ENCODE results near the gene UBE2G1. TPM values are rescaled to one million over a fixed set of nuclear protein-coding genes. Genes with fewer than 3 reads are reported as not detected.

The UBE2G1 gene
- total RNA-seq, 1 donor from 2014 or later, result 88.5 TPM

- H3K9ac ChIP-seq, result no peak overlapping the region
- peaks cover 71% of the 10 kb centered on the region for H4K20me1 ChIP-seq (ENCODE audit: low read depth)
- peaks cover 3% of the 10 kb centered on the region for H3K9me3 Mint-ChIP-seq
- H3K36me3 Mint-ChIP-seq, result peaks cover 18% of the 10 kb centered on the region
- no peaks in the 10 kb centered on the region for H3K9me3 ChIP-seq (ENCODE audit: low read depth)
- no peaks in the 10 kb centered on the region for H3F3A ChIP-seq (ENCODE audit: low read depth)
- H3K27ac ChIP-seq, result no peak overlapping the region
- H3K36me3 ChIP-seq, result no peaks in the 10 kb centered on the region
- TF ChIP-seq CTCF (IDR thresholded peaks at IDR 0.05) (no peak), EZH2 (IDR thresholded peaks at IDR 0.05) (no peak), EZH2phosphoT487 (IDR thresholded peaks at IDR 0.05) (no peak)
- peaks cover 9% of the 10 kb centered on the region for H3K4me1 ChIP-seq
- no peak for DNase-seq (ENCODE audit: low spot score)
- no peak overlapping the region for H2AFZ ChIP-seq (replicated peaks)
- H3K4me1 Mint-ChIP-seq, result no peaks in the 10 kb centered on the region
- H3K79me2 ChIP-seq (ENCODE audit: low read depth), result peaks cover 100% of the 10 kb centered on the region
- no peak overlapping the region for H3K4me3 ChIP-seq
- H3K27ac Mint-ChIP-seq, result no peak overlapping the region
- H3K27me3 Mint-ChIP-seq (ENCODE audit: insufficient read depth, low read depth), result no peaks in the 10 kb centered on the region
- H3K4me3 Mint-ChIP-seq, result no peak overlapping the region
- H3K4me2 ChIP-seq, result no peak overlapping the region
- no peaks in the 10 kb centered on the region for H3K27me3 ChIP-seq
Measured at GRCh38 chr17:4248504-4249277, 117.8 kb downstream of the UBE2G1 start.

- Histone ChIP-seq H3K9me3 (ENCODE audit: low read depth) (no peaks in the 10 kb centered on the region), H3K9ac (no peak overlapping the region), H3K4me1 (peaks cover 9% of the 10 kb centered on the region), H3F3A (ENCODE audit: low read depth) (no peaks in the 10 kb centered on the region), H3K36me3 (no peaks in the 10 kb centered on the region), H3K27me3 (no peaks in the 10 kb centered on the region), H2AFZ (replicated peaks) (no peak overlapping the region), H3K4me2 (no peak overlapping the region), H3K79me2 (ENCODE audit: low read depth) (peaks cover 100% of the 10 kb centered on the region), H4K20me1 (ENCODE audit: low read depth) (peaks cover 74% of the 10 kb centered on the region), H3K4me3 (no peak overlapping the region), H3K27ac (no peak overlapping the region)
- H3K27me3 Mint-ChIP-seq (ENCODE audit: insufficient read depth, low read depth), result no peaks in the 10 kb centered on the region
- no peaks in the 10 kb centered on the region for H3K4me1 Mint-ChIP-seq
- DNase-seq (ENCODE audit: low spot score), result no peak
- no peak for TF ChIP-seq CTCF (IDR thresholded peaks at IDR 0.05)
- TF ChIP-seq EZH2 (IDR thresholded peaks at IDR 0.05), result no peak
- TF ChIP-seq EZH2phosphoT487 (IDR thresholded peaks at IDR 0.05), result no peak
- peaks cover 14% of the 10 kb centered on the region for H3K36me3 Mint-ChIP-seq
- no peaks in the 10 kb centered on the region for H3K9me3 Mint-ChIP-seq
- no peak overlapping the region for H3K27ac Mint-ChIP-seq
- no peak overlapping the region for H3K4me3 Mint-ChIP-seq
Measured at GRCh38 chr17:4247971-4248388, 118.5 kb downstream of the UBE2G1 start.

GRCh38 chr17:4247361-4247970, 119.0 kb downstream of the UBE2G1 start:
- Histone ChIP-seq H3K4me3 (no peak overlapping the region), H3K9ac (no peak overlapping the region), H3K4me1 (peaks cover 9% of the 10 kb centered on the region), H3K9me3 (ENCODE audit: low read depth) (no peaks in the 10 kb centered on the region), H3K27ac (no peak overlapping the region), H3K36me3 (no peaks in the 10 kb centered on the region), H3K79me2 (ENCODE audit: low read depth) (peaks cover 99% of the 10 kb centered on the region), H4K20me1 (ENCODE audit: low read depth) (peaks cover 79% of the 10 kb centered on the region), H3K4me2 (no peak overlapping the region), H3F3A (ENCODE audit: low read depth) (no peaks in the 10 kb centered on the region), H3K27me3 (no peaks in the 10 kb centered on the region), H2AFZ (replicated peaks) (no peak overlapping the region)
- Mint-ChIP-seq H3K9me3 (no peaks in the 10 kb centered on the region), H3K27ac (no peak overlapping the region), H3K36me3 (peaks cover 14% of the 10 kb centered on the region), H3K4me1 (no peaks in the 10 kb centered on the region), H3K4me3 (no peak overlapping the region), H3K27me3 (ENCODE audit: insufficient read depth, low read depth) (no peaks in the 10 kb centered on the region)
- TF ChIP-seq CTCF (IDR thresholded peaks at IDR 0.05) (no peak), EZH2phosphoT487 (IDR thresholded peaks at IDR 0.05) (no peak), EZH2 (IDR thresholded peaks at IDR 0.05) (no peak)
- no peak for DNase-seq (ENCODE audit: low spot score)

Measured in neural progenitor cell (in vitro differentiated cells).